ENCODE measurements around the gene PLCB1.

Gene PLCB1

GRCh38 chr20:8226106-8226505 lies 94.0 kb downstream of the PLCB1 start:
- no peak for DNase-seq (ENCODE audit: low spot score)
- H2BK12ac ChIP-seq (ENCODE audit: low read length): no peak overlapping the region
- H3K14ac ChIP-seq (ENCODE audit: low read length): no peak overlapping the region
- no peak overlapping the region for H3K4me2 ChIP-seq (ENCODE audit: insufficient read depth, low read length, poor library complexity, severe bottlenecking)
- H2BK5ac ChIP-seq (ENCODE audit: low read length): no peak overlapping the region
- no peak overlapping the region for H2BK15ac ChIP-seq (ENCODE audit: low read length)
- no peak overlapping the region for H3K18ac ChIP-seq (ENCODE audit: low read length)
- H2BK120ac ChIP-seq (ENCODE audit: low read depth, low read length): no peak overlapping the region
- no peaks in the 10 kb centered on the region for H3K79me1 ChIP-seq (ENCODE audit: low read depth, low read length)
- H3K4me1 ChIP-seq (ENCODE audit: control insufficient read depth in 2 of 2, insufficient read depth in 1 of 2, low read depth in 1 of 2, low read length in 2 of 2): no peaks in the 10 kb centered on the region
- H3K9ac ChIP-seq (ENCODE audit: low read depth, low read length, poor library complexity): no peak overlapping the region
- no peaks in the 10 kb centered on the region for H3K27me3 ChIP-seq (ENCODE audit: control insufficient read depth in 3 of 3, insufficient read depth in 3 of 3, low read depth in 1 of 3, low read length in 3 of 3)
- H2AFZ ChIP-seq (ENCODE audit: low read length): no peak overlapping the region
- no peak overlapping the region for H2AK5ac ChIP-seq (ENCODE audit: low read depth, low read length)
- no peak overlapping the region for H4K8ac ChIP-seq (ENCODE audit: low read depth, low read length)
- no CpG with 5 or more reads among the region's 2 CpGs for WGBS, 2 donors (ENCODE audit: extremely low coverage in 2 of 2, insufficient read length in 2 of 2, insufficient replicate concordance in 1 of 2)
- no peak overlapping the region for H4K91ac ChIP-seq (ENCODE audit: low read depth, low read length, poor library complexity)
- H3K27ac ChIP-seq (replicated peaks; ENCODE audit: low read length): no peak overlapping the region
- no peak overlapping the region for H3K4ac ChIP-seq (ENCODE audit: low read length)
- H3K36me3 ChIP-seq (replicated peaks in 1 of 2; ENCODE audit: control insufficient read depth in 2 of 2, insufficient read depth in 2 of 2, low read length in 2 of 2): no peaks in the 10 kb centered on the region
- H3K9me3 ChIP-seq (replicated peaks in 1 of 2; ENCODE audit: control insufficient read depth in 2 of 2, insufficient read depth in 1 of 2, low read depth in 1 of 2, low read length in 2 of 2): peaks cover 0 to 2% of the 10 kb centered on the region in 2 donors
- H3K4me3 ChIP-seq (ENCODE audit: low read length in 2 of 2): no peak overlapping the region
- no peak overlapping the region for H3K23ac ChIP-seq (ENCODE audit: low read depth, low read length, poor library complexity)

GRCh38 chr20:8227293-8227692 lies 95.2 kb downstream of the PLCB1 start:
- Histone ChIP-seq H2AK5ac (ENCODE audit: low read depth, low read length) (no peak overlapping the region), H3K27me3 (ENCODE audit: control insufficient read depth in 3 of 3, insufficient read depth in 3 of 3, low read depth in 1 of 3, low read length in 3 of 3) (no peaks in the 10 kb centered on the region), H3K27ac (replicated peaks; ENCODE audit: low read length) (no peak overlapping the region), H3K4ac (ENCODE audit: low read length) (no peak overlapping the region), H3K36me3 (replicated peaks in 1 of 2; ENCODE audit: control insufficient read depth in 2 of 2, insufficient read depth in 2 of 2, low read length in 2 of 2) (no peaks in the 10 kb centered on the region), H2AFZ (ENCODE audit: low read length) (no peak overlapping the region), H3K14ac (ENCODE audit: low read length) (no peak overlapping the region), H2BK15ac (ENCODE audit: low read length) (no peak overlapping the region), H3K9me3 (replicated peaks in 1 of 2; ENCODE audit: control insufficient read depth in 2 of 2, insufficient read depth in 1 of 2, low read depth in 1 of 2, low read length in 2 of 2) (no peaks in the 10 kb centered on the region), H3K4me3 (ENCODE audit: low read length in 2 of 2) (no peak overlapping the region), H2BK12ac (ENCODE audit: low read length) (no peak overlapping the region), H2BK5ac (ENCODE audit: low read length) (no peak overlapping the region), H4K8ac (ENCODE audit: low read depth, low read length) (no peak overlapping the region), H3K79me1 (ENCODE audit: low read depth, low read length) (no peaks in the 10 kb centered on the region), H3K4me1 (ENCODE audit: control insufficient read depth in 2 of 2, insufficient read depth in 1 of 2, low read depth in 1 of 2, low read length in 2 of 2) (no peaks in the 10 kb centered on the region), H4K91ac (ENCODE audit: low read depth, low read length, poor library complexity) (no peak overlapping the region), H2BK120ac (ENCODE audit: low read depth, low read length) (no peak overlapping the region), H3K18ac (ENCODE audit: low read length) (no peak overlapping the region), H3K4me2 (ENCODE audit: insufficient read depth, low read length, poor library complexity, severe bottlenecking) (no peak overlapping the region), H3K23ac (ENCODE audit: low read depth, low read length, poor library complexity) (no peak overlapping the region), H3K9ac (ENCODE audit: low read depth, low read length, poor library complexity) (no peak overlapping the region)
- WGBS, 2 donors (ENCODE audit: extremely low coverage in 2 of 2, insufficient read length in 2 of 2, insufficient replicate concordance in 1 of 2): no CpG with 5 or more reads among the region's 3 CpGs
- no peak for DNase-seq (ENCODE audit: low spot score)

DNA sequence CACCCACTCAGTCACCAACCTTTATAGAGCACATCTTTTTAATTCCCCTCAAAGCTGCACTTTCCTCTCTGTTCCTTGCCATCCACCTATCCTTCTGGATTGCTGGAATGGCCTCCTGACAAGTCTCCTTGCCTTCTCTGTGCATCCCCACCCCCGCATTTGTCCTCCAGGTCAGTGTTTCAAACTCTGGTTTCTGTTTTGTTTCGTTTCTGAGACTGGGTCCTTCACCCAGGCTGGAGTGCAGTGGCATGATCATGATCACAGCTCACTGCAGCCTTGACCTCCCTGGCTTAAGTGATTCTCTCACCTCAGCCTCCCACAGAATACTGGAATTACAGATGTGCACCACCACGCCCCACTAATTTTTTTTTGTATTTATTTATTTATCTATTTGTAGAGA lies 96.2 kb downstream of the PLCB1 start:
- Histone ChIP-seq H3K4me1 (ENCODE audit: control insufficient read depth in 2 of 2, insufficient read depth in 1 of 2, low read depth in 1 of 2, low read length in 2 of 2) (no peaks in the 10 kb centered on the region), H3K4me3 (ENCODE audit: low read length in 2 of 2) (no peak overlapping the region), H2AK5ac (ENCODE audit: low read depth, low read length) (no peak overlapping the region), H3K79me1 (ENCODE audit: low read depth, low read length) (no peaks in the 10 kb centered on the region), H3K36me3 (replicated peaks in 1 of 2; ENCODE audit: control insufficient read depth in 2 of 2, insufficient read depth in 2 of 2, low read length in 2 of 2) (no peaks in the 10 kb centered on the region), H3K14ac (ENCODE audit: low read length) (no peak overlapping the region), H3K23ac (ENCODE audit: low read depth, low read length, poor library complexity) (no peak overlapping the region), H3K4ac (ENCODE audit: low read length) (no peak overlapping the region), H3K27me3 (ENCODE audit: control insufficient read depth in 3 of 3, insufficient read depth in 3 of 3, low read depth in 1 of 3, low read length in 3 of 3) (no peaks in the 10 kb centered on the region), H2BK15ac (ENCODE audit: low read length) (no peak overlapping the region), H2AFZ (ENCODE audit: low read length) (no peak overlapping the region), H2BK12ac (ENCODE audit: low read length) (no peak overlapping the region), H3K9me3 (replicated peaks in 1 of 2; ENCODE audit: control insufficient read depth in 2 of 2, insufficient read depth in 1 of 2, low read depth in 1 of 2, low read length in 2 of 2) (no peaks in the 10 kb centered on the region), H3K27ac (replicated peaks; ENCODE audit: low read length) (no peak overlapping the region), H4K8ac (ENCODE audit: low read depth, low read length) (no peak overlapping the region), H3K18ac (ENCODE audit: low read length) (no peak overlapping the region), H2BK120ac (ENCODE audit: low read depth, low read length) (no peak overlapping the region), H4K91ac (ENCODE audit: low read depth, low read length, poor library complexity) (no peak overlapping the region), H2BK5ac (ENCODE audit: low read length) (no peak overlapping the region), H3K9ac (ENCODE audit: low read depth, low read length, poor library complexity) (no peak overlapping the region), H3K4me2 (ENCODE audit: insufficient read depth, low read length, poor library complexity, severe bottlenecking) (no peak overlapping the region)
- WGBS, 2 donors (ENCODE audit: extremely low coverage in 2 of 2, insufficient read length in 2 of 2, insufficient replicate concordance in 1 of 2): no CpG with 5 or more reads among the region's 3 CpGs
- no peak for DNase-seq (ENCODE audit: low spot score)

DNA sequence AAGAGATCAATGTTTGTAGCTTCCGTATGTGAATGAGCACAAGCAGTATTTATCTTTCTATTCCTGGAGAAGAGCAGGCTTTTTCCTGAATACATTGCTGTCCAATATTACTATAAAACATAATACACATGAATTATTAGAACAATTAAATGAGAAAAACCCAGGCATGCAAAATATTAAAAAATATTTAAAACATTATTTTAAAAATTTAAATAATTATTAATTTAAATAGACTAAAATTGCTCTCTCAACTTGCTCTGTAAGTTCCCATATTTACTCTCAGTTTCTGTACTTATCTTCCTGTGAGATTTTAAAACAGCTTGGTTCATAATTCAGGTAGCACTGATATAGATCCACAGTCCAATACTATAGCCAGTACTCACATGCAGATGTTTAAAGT lies 97.0 kb downstream of the PLCB1 start:
- Histone ChIP-seq H2BK120ac (ENCODE audit: low read depth, low read length) (no peak overlapping the region), H2AFZ (ENCODE audit: low read length) (no peak overlapping the region), H3K4ac (ENCODE audit: low read length) (no peak overlapping the region), H2BK15ac (ENCODE audit: low read length) (no peak overlapping the region), H2AK5ac (ENCODE audit: low read depth, low read length) (no peak overlapping the region), H3K18ac (ENCODE audit: low read length) (no peak overlapping the region), H3K4me3 (ENCODE audit: low read length in 2 of 2) (no peak overlapping the region), H2BK5ac (ENCODE audit: low read length) (no peak overlapping the region), H3K9me3 (replicated peaks in 1 of 2; ENCODE audit: control insufficient read depth in 2 of 2, insufficient read depth in 1 of 2, low read depth in 1 of 2, low read length in 2 of 2) (no peaks in the 10 kb centered on the region), H2BK12ac (ENCODE audit: low read length) (no peak overlapping the region), H3K9ac (ENCODE audit: low read depth, low read length, poor library complexity) (no peak overlapping the region), H3K23ac (ENCODE audit: low read depth, low read length, poor library complexity) (no peak overlapping the region), H4K8ac (ENCODE audit: low read depth, low read length) (no peak overlapping the region), H3K4me1 (ENCODE audit: control insufficient read depth in 2 of 2, insufficient read depth in 1 of 2, low read depth in 1 of 2, low read length in 2 of 2) (no peaks in the 10 kb centered on the region), H3K4me2 (ENCODE audit: insufficient read depth, low read length, poor library complexity, severe bottlenecking) (no peak overlapping the region), H3K79me1 (ENCODE audit: low read depth, low read length) (no peaks in the 10 kb centered on the region), H3K14ac (ENCODE audit: low read length) (no peak overlapping the region), H3K36me3 (replicated peaks in 1 of 2; ENCODE audit: control insufficient read depth in 2 of 2, insufficient read depth in 2 of 2, low read length in 2 of 2) (no peaks in the 10 kb centered on the region), H3K27ac (replicated peaks; ENCODE audit: low read length) (no peak overlapping the region), H4K91ac (ENCODE audit: low read depth, low read length, poor library complexity) (no peak overlapping the region), H3K27me3 (ENCODE audit: control insufficient read depth in 3 of 3, insufficient read depth in 3 of 3, low read depth in 1 of 3, low read length in 3 of 3) (no peaks in the 10 kb centered on the region)
- no peak for DNase-seq (ENCODE audit: low spot score)
- no CpG with 5 or more reads among the region's 1 CpG for WGBS, 2 donors (ENCODE audit: extremely low coverage in 2 of 2, insufficient read length in 2 of 2, insufficient replicate concordance in 1 of 2)

Measured in neuronal stem cell (in vitro differentiated cells).